GM12878 (cell line): Measurements from ENCODE around the gene TNS4. TPM values are rescaled to one million over a fixed set of nuclear protein-coding genes. Genes with fewer than 3 reads are reported as not detected.

Source experiments
- ATAC-seq: fragments of 200-7000 bp; cut with Tn5 transposase; 3 replicates; pipeline ENCODE4 v1.9.1; 2020; ENCODE audit warnings: mild to moderate bottlenecking, moderate library complexity
- BruUV-seq: library from RNA; stranded (reverse); fragments of 400-500 nt; replicated peaks from 2 replicates; lab custom pipeline; 2021; lab: Mats Ljungman, UMichigan
- CTCF ChIA-PET: fragments of 300-600 bp; sonication (Branson Sonifier 250); formaldehyde crosslinking; extraction: SDS; loops from one replicate; lab custom pipeline; 2021; ENCODE audit warnings: inconsistent platforms; lab: Yijun Ruan, JAX
- POLR2A ChIA-PET: fragments of 350-600 bp; formaldehyde crosslinking; extraction: SDS; loops from one replicate; lab custom pipeline; 2021; ENCODE audit warnings: inconsistent platforms; lab: Charles Lee
- RAD21 ChIA-PET: fragments of 300-600 bp; sonication (Branson Sonifier 250); formaldehyde crosslinking; loops from one replicate; lab custom pipeline; 2023; ENCODE audit warnings: antibody characterized with exemption; ENCODE audit not compliant: unreplicated experiment; lab: Charles Lee
- SMC1A ChIA-PET: fragments of 300-600 bp; sonication (Branson Sonifier 250); formaldehyde crosslinking; loops from one replicate; lab custom pipeline; 2023; ENCODE audit not compliant: unreplicated experiment, uncharacterized antibody; lab: Charles Lee
- DNase-seq: peaks from one replicate; pipeline ENCODE4 v3.0.0-alpha.2; 2011; ENCODE audit warnings: low read depth, low spot score
- FAIRE-seq: peaks from 3 replicates; lab custom pipeline; 2011; peaks lifted over from hg19 to GRCh38; lab: Jason Lieb, UNC
- H2AFZ ChIP-seq: 2 replicates; pipeline ENCODE4 v1.6.0; 2011; ENCODE audit warnings: low read depth, low read length, control low read depth; ENCODE audit not compliant: control insufficient read depth
- H3K27ac ChIP-seq: 2 replicates; pipeline ENCODE4 v1.5.1; 2011; ENCODE audit warnings: control low read depth; ENCODE audit not compliant: control insufficient read depth, insufficient read depth
- H3K27me3 ChIP-seq, 2 experiments: replicated peaks in 1 of 2; 2 replicates each; pipeline versions ENCODE4 v1.6.0 to v1.6.1; 2011; ENCODE audit warnings: low read length in 1 of 2; ENCODE audit not compliant: control insufficient read depth in 2 of 2, insufficient read depth in 2 of 2
- H3K36me3 ChIP-seq, 2 experiments: 2 replicates each; pipeline ENCODE4 v1.5.1; 2011; ENCODE audit warnings: low read length in 1 of 2; ENCODE audit not compliant: control insufficient read depth in 2 of 2, insufficient read depth in 2 of 2
- H3K4me1 ChIP-seq: 2 replicates; pipeline ENCODE4 v1.6.1; 2011; ENCODE audit warnings: mild to moderate bottlenecking, low read length, moderate library complexity, mixed read lengths; ENCODE audit not compliant: control insufficient read depth, insufficient read depth
- H3K4me2 ChIP-seq: 2 replicates; pipeline ENCODE4 v1.6.0; 2011; ENCODE audit warnings: control low read depth; ENCODE audit not compliant: control insufficient read depth, insufficient read depth
- H3K4me3 ChIP-seq: fragments of 200-600 bp; sonication (generic); 2 replicates; pipeline ENCODE4 v1.5.1; 2016
- H3K79me2 ChIP-seq: 2 replicates; pipeline ENCODE4 v1.6.0; 2011; ENCODE audit warnings: low read length; ENCODE audit not compliant: control insufficient read depth, insufficient read depth
- H3K9ac ChIP-seq: 2 replicates; pipeline ENCODE4 v1.8.0; 2011; ENCODE audit warnings: low read length, control low read depth, mixed read lengths; ENCODE audit not compliant: control insufficient read depth, insufficient read depth
- H3K9me3 ChIP-seq: replicated peaks from 3 replicates; pipeline ENCODE4 v1.5.1; 2011; ENCODE audit warnings: mild to moderate bottlenecking, low read length; ENCODE audit not compliant: control insufficient read depth, insufficient read depth
- H4K20me1 ChIP-seq: 2 replicates; pipeline ENCODE4 v1.6.0; 2011; ENCODE audit not compliant: control insufficient read depth, insufficient read depth
- BACH1 ChIP-seq: fragments of 450-650 bp; IDR thresholded peaks from 2 replicates; pipeline ENCODE4 v1.6.1; 2017; ENCODE audit warnings: mild to moderate bottlenecking, borderline replicate concordance
- E2F8 ChIP-seq: fragments of 450-650 bp; IDR thresholded peaks from 2 replicates; pipeline ENCODE4 v1.6.1; 2018; ENCODE audit warnings: mild to moderate bottlenecking, low read depth, moderate library complexity; ENCODE audit not compliant: partially characterized antibody
- NFYB ChIP-seq: IDR thresholded peaks from 2 replicates; pipeline ENCODE4 v1.6.1; 2011; ENCODE audit warnings: low read depth, mild to moderate bottlenecking, low read length, improper control_type of control experiment, moderate library complexity; ENCODE audit not compliant: insufficient read depth
- NR2C1 ChIP-seq: fragments of 450-650 bp; IDR thresholded peaks from 2 replicates; pipeline ENCODE4 v1.6.1; 2017; ENCODE audit warnings: antibody characterized with exemption, mild to moderate bottlenecking, moderate library complexity
- POLR2AphosphoS2 ChIP-seq: IDR thresholded peaks from 2 replicates; pipeline ENCODE4 v1.6.1; 2011; ENCODE audit warnings: low read depth, mild to moderate bottlenecking, low read length, improper control_type of control experiment, moderate library complexity
- SIX5 ChIP-seq: IDR thresholded peaks from 2 replicates; pipeline ENCODE4 v1.6.1; 2011; ENCODE audit warnings: mild to moderate bottlenecking, low read depth, low read length, moderate library complexity; ENCODE audit not compliant: severe bottlenecking
- WGBS: methylation state at CpG from one replicate; pipeline ENCODE4 v1.1.6; 2016; ENCODE audit warnings: low lambda C conversion rate; ENCODE audit not compliant: insufficient replicate concordance, insufficient coverage; ENCODE audit errors: missing lambda C conversion rate; 5-methylcytosine and 5-hydroxymethylcytosine counted together
- in situ Hi-C: fragments of 300-500 bp; cut with MboI; formaldehyde crosslinking; loops from 9 replicates; pipeline ENCODE4 v1.14.3; 2018; ENCODE audit warnings: mixed read lengths
- intact Hi-C: fragments of 100-400 bp; cut with micrococcal nuclease; formaldehyde crosslinking; loops from one replicate; pipeline ENCODE4 v1.14.2; 2022; ENCODE audit not compliant: unreplicated experiment
- polyA plus RNA-seq, 11 experiments: library from polyadenylated mRNA; depleted of rRNA in 4 of 11; unstranded in 6 of 11; stranded (reverse) in 5 of 11; fragments of >200 nt; fragmentation: Nextera tagmentation in 4 of 11; fragmentation: Illumina TruSeq in 1 of 11; extraction: Ambion mirVana in 4 of 11; extraction: Trizol in 1 of 11; gene quantifications; 1 replicate in 1 of 11; 2 replicates in 10 of 11; pipeline versions ENCODE4 v1.2.1 to v1.2.3, GENCODE V29; 2011 to 2016; ENCODE audit warnings: inconsistent platforms in 2 of 11, missing spikeins in 2 of 11, low read depth in 1 of 11
- total RNA-seq, 4 experiments: library from RNA; depleted of rRNA in 3 of 4; stranded (reverse); fragments of >200 nt in 3 of 4; fragmentation: Illumina TruSeq in 1 of 4; extraction: Trizol in 1 of 4; gene quantifications; 2 replicates each; pipeline versions ENCODE4 v1.2.1 to v1.2.3, GENCODE V29; 2013 to 2021

The TNS4 gene
- total and polyA plus RNA-seq, 10 of the 15 experiments (the other 5 are each of a cell fraction or from before 2014, with no cell fraction given) = 0.10 to 0.90 (median 0.68) TPM; not detected in 2

- H2AFZ ChIP-seq = no peak overlapping the region
Measured at GRCh38 chr17:40474419-40475002, 26.9 kb downstream of the TNS4 start.

More at GRCh38 chr17:40474419-40475002, 26.9 kb downstream of the TNS4 start:
- no peak for DNase-seq
- no peaks in the 10 kb centered on the region for H3K27me3 ChIP-seq
- H3K4me3 ChIP-seq = no peak overlapping the region
- ATAC-seq = no peak
- 40% methylated on average over 9 of the region's 9 CpGs for WGBS
- FAIRE-seq = no peak
- in situ Hi-C loops = no loop called here
- SMC1A ChIA-PET = interaction anchor here (0.6 to 1.6 kb wide), 5 partner anchors 34 to 85 kb away, joined by 3 to 6 read pairs (median 3); no protein-coding TSS in a partner anchor
- TF ChIP-seq SIX5 (no peak), NFYB (no peak), POLR2AphosphoS2 (no peak), E2F8 (no peak), NR2C1 (no peak), BACH1 (no peak)
- H3K36me3 ChIP-seq = no peaks in the 10 kb centered on the region
- no TSS peak for BruUV-seq
- H3K79me2 ChIP-seq = no peaks in the 10 kb centered on the region
- no peaks in the 10 kb centered on the region for H4K20me1 ChIP-seq
- POLR2A ChIA-PET = interaction anchor here (1.1 to 1.2 kb wide), 2 partner anchors 25 to 26 kb away, joined by 3 to 4 read pairs; no protein-coding TSS in a partner anchor
- no peak overlapping the region for H3K27ac ChIP-seq
- no peak overlapping the region for H3K9ac ChIP-seq
- CTCF ChIA-PET = interaction anchor here (0.9 to 4.6 kb wide), 9 partner anchors 9 to 112 kb away, joined by 4 to 128 read pairs (median 8); partner anchors contain the start of gene TOP2A
- H3K4me2 ChIP-seq = no peak overlapping the region
- RAD21 ChIA-PET = interaction anchor here (0.5 to 1.2 kb wide), 4 partner anchors 11 to 58 kb away, joined by 3 to 7 read pairs (median 4); no protein-coding TSS in a partner anchor
- H3K9me3 ChIP-seq = no peaks in the 10 kb centered on the region; the same call in 2 of the 3 replicates
- H3K4me1 ChIP-seq = no peaks in the 10 kb centered on the region
- intact Hi-C loops = no loop called here
